Cardiac fibroblast (primary cell): ENCODE data around the gene RRH.

Experiments used
- DNase-seq, 2 donors: peaks; one replicate each; pipeline versions ENCODE4 v3.0.0 to v3.0.0-alpha.2; 2010; ENCODE audit warnings: low read depth in 2 of 2
- H3K4me3 ChIP-seq, 2 donors: replicated peaks in 1 of 2; 1 replicate in 1 of 2; 2 replicates in 1 of 2; pipeline ENCODE4 v1.5.1; 2011; ENCODE audit warnings: low read depth in 2 of 2, low read length in 2 of 2, mild to moderate bottlenecking in 2 of 2, moderate library complexity in 1 of 2
- TF ChIP-seq, protein P1 (sequence below): IDR thresholded peaks from one replicate; pipeline ENCODE4 v1.5.1; 2011; ENCODE audit warnings: low read depth, mild to moderate bottlenecking, low read length, inconsistent platforms

The RRH gene

DNA sequence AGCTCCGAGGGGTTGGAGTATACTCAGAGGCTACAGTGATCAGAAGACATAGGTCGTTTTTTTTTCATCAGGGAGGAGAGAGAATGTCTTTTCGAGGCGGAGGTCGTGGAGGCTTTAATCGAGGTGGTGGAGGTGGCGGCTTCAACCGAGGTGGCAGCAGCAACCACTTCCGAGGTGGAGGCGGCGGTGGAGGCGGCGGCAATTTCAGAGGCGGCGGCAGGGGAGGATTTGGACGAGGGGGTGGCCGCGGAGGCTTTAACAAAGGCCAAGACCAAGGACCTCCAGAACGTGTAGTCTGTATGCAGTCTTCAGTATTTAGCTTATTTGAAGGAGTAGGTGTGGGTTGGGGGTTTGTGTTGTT, 11.7 kb upstream of the RRH start:
- TF ChIP-seq, protein P1, sequence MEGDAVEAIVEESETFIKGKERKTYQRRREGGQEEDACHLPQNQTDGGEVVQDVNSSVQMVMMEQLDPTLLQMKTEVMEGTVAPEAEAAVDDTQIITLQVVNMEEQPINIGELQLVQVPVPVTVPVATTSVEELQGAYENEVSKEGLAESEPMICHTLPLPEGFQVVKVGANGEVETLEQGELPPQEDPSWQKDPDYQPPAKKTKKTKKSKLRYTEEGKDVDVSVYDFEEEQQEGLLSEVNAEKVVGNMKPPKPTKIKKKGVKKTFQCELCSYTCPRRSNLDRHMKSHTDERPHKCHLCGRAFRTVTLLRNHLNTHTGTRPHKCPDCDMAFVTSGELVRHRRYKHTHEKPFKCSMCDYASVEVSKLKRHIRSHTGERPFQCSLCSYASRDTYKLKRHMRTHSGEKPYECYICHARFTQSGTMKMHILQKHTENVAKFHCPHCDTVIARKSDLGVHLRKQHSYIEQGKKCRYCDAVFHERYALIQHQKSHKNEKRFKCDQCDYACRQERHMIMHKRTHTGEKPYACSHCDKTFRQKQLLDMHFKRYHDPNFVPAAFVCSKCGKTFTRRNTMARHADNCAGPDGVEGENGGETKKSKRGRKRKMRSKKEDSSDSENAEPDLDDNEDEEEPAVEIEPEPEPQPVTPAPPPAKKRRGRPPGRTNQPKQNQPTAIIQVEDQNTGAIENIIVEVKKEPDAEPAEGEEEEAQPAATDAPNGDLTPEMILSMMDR = no peak
- peak overlapping the region; percentile 94 to 95 for H3K4me3 ChIP-seq
- DNase-seq = peak in 1 of 2 donors; percentile 6

DNA sequence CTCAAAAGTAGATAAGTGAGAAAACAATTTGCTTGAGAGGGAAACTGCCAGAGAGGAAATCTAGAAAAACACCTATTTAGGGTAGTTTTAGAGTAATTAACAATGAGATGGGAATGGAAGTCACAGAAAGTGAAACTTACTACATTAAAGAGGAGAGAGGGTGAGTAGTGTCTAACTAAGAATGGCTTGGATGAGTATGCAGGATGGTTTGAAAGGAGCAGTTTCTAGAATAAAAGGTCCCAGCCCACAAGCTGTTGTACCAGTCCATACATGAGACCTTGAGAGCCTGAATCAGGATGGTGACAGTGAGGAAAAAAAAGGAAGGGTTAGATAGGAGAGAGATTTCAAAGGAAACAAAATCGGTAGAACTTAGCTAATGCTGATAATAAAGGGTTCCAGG, 10.9 kb upstream of the RRH start:
- DNase-seq = no peak
- TF ChIP-seq, protein P1 = no peak
- H3K4me3 ChIP-seq = peak overlapping the region in 1 of 2 donors; percentile 94

DNA sequence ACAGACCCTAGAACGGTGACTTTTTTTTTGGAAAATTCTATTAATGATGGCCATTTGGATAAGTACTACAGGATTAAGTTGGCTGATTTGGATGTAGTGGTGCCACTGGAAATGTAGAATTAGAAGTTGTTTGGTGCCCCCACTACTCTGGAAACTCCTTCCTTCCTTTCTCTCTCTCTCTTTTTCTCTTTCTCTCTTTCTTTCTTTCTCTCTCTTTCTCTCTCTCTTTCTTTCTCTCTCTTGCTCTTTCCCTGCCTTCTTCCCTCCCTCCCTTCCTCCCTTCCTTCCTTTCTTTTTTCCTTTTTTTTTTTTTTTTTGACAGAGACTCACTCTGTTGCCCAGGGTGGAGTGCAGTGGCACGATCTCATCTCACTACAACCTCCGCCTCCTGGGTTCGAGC, 9.5 kb upstream of the RRH start:
- no peak for DNase-seq
- TF ChIP-seq, protein P1 = no peak
- no peak overlapping the region for H3K4me3 ChIP-seq

DNA sequence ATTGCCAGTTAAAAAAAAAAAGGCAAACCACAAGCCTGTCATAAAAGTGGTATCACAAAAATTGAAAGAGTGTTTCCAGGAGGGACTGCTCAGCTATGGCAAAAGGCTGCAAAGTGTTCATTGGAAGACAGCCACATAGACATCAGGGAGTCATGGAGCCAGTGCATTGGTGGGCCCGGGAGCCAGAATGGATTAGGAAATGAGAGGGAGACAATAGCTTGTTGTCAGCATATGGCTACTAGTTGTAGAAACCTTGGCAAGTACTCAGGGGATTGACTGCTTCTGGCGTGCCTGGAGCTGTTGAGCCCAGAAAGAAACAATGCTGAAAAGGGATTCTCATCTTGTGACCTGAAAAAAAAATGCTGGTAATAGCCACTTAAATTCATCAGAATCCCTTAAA, 7.2 kb upstream of the RRH start:
- H3K4me3 ChIP-seq = no peak overlapping the region
- TF ChIP-seq, protein P1 = no peak
- peak; percentile 59 to 70 for DNase-seq

DNA sequence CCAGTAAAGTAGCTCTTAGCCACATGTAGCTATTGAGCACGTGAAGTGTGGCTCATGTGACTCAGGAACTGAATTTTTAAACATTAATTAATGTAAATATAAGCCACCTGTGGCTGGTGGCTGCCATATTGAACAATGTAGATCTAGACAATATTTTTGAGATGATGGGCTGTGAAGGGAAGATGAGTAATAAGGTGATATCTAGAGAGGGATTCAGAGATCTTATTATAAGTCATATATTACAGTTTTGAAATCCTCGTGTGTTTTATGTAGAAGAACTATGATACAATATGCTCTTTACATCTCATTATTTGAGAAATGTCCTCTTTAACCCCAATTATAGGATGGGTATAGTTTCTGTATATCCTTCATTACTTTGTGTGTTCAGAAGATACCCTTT, 6.6 kb upstream of the RRH start:
- no peak for DNase-seq
- H3K4me3 ChIP-seq = no peak overlapping the region
- TF ChIP-seq, protein P1 = no peak

DNA sequence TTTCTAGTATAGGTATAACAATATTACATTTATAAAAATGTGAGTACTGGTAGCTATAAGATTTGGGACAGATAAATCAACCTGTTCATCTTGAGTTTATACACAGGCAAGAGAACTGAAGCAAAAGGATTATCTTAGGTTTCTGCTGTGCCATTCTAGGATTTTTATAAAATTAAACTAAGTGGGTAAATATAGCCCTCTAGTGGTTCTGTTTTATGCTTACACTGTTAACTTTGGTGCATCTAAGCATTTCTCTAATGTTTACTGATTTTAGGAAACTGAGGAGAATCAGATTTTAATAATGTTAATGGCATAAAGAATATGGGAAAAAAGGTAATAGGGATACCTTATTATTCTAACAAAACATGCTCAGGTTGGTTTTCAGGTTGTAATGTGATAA, 1.1 kb upstream of the RRH start:
- H3K4me3 ChIP-seq = no peak overlapping the region
- TF ChIP-seq, protein P1 = peak; percentile 49
- peak; percentile 46 to 55 for DNase-seq

DNA sequence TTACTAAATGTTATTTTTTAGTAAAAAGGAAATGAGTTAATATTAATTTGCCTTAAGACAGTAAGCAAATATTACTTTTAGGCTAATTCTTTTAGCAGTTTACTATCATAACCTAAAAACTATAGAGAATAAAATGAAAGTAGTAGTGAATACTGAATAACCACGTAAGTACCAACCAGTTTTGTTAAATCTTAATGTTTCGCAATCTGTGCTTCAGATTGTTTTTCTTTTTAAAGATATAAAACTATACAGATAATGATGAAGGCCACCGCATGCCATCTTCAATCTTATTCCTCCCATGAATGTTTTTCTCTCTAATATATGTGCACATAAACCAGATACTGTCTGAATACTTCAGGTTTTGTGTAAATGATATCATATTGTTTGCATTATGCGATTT, 6.0 kb downstream of the RRH start:
- no peak for DNase-seq
- TF ChIP-seq, protein P1 = no peak
- no peak overlapping the region for H3K4me3 ChIP-seq
